Stimulated activated naive CD8-positive, alpha-beta T cell treated with anti-CD3 and anti-CD28 coated beads, Interleukin-15, Interleukin-2, amounts not matched to agents 100 U/mL and 50 U/mL, for 24 hours (primary cell): ENCODE measurements around the gene SMTN.

Experiments used
- ATAC-seq: fragments of 150-1000 bp; cut with Tn5 transposase; one replicate; pipeline ENCODE4 v1.10.0; 2021
- DNase-seq: peaks from one replicate; pipeline ENCODE4 v3.0.0; 2021

The SMTN gene

GRCh38 chr22:31127181-31127772 lies 46.2 kb downstream of the SMTN start:
- ATAC-seq (no peak), DNase-seq (no peak)

- no peak for DNase-seq
- ATAC-seq = no peak
Measured at GRCh38 chr22:31128156-31128555, 47.0 kb downstream of the SMTN start.

- no peak for DNase-seq
- ATAC-seq = no peak
Measured at GRCh38 chr22:31130873-31131272, 49.8 kb downstream of the SMTN start.

GRCh38 chr22:31133911-31134310 lies 52.8 kb downstream of the SMTN start:
- no peak for ATAC-seq

GRCh38 chr22:31134688-31135087 lies 53.6 kb downstream of the SMTN start:
- DNase-seq = no peak
- ATAC-seq = no peak

More at GRCh38 chr22:31133911-31134310, 52.8 kb downstream of the SMTN start:
- DNase-seq = no peak

GRCh38 chr22:31135706-31136105 lies 54.6 kb downstream of the SMTN start:
- DNase-seq = no peak
- no peak for ATAC-seq

- DNase-seq (no peak), ATAC-seq (no peak)
Measured at GRCh38 chr22:31136155-31136554, 55.0 kb downstream of the SMTN start.

GRCh38 chr22:31136711-31137110 lies 55.6 kb downstream of the SMTN start:
- DNase-seq (no peak), ATAC-seq (no peak)

- DNase-seq (no peak), ATAC-seq (no peak)
Measured at GRCh38 chr22:31137721-31138120, 56.6 kb downstream of the SMTN start.

GRCh38 chr22:31138126-31138525 lies 57.0 kb downstream of the SMTN start:
- no peak for ATAC-seq
- DNase-seq = no peak

- DNase-seq (no peak), ATAC-seq (no peak)
Measured at GRCh38 chr22:31139066-31139465, 57.9 kb downstream of the SMTN start.

GRCh38 chr22:31139866-31140716 lies 59.0 kb downstream of the SMTN start, which contains the start of gene PLA2G3:
Gene PLA2G3, minus strand, starts transcription at chr22:31140508. Its CDS starts 154 bp downstream, at chr22:31140354.
- ATAC-seq = no peak
- no peak for DNase-seq

GRCh38 chr22:31140746-31141145 lies 59.6 kb downstream of the SMTN start:
- ATAC-seq (no peak), DNase-seq (no peak)

- ATAC-seq (no peak), DNase-seq (no peak)
Measured at GRCh38 chr22:31141551-31141950, 60.4 kb downstream of the SMTN start.

GRCh38 chr22:31142285-31142684 lies 61.2 kb downstream of the SMTN start:
- ATAC-seq = no peak
- no peak for DNase-seq

- ATAC-seq (no peak), DNase-seq (no peak)
Measured at GRCh38 chr22:31143038-31143437, 61.9 kb downstream of the SMTN start.

GRCh38 chr22:31143537-31143936 lies 62.4 kb downstream of the SMTN start:
- DNase-seq = no peak

GRCh38 chr22:31144223-31144622 lies 63.1 kb downstream of the SMTN start:
- no peak for ATAC-seq
- no peak for DNase-seq

More at GRCh38 chr22:31143537-31143936, 62.4 kb downstream of the SMTN start:
- ATAC-seq = no peak

- no peak for ATAC-seq
- no peak for DNase-seq
Measured at GRCh38 chr22:31148488-31148887, 67.4 kb downstream of the SMTN start.

GRCh38 chr22:31148953-31149627 lies 68.0 kb downstream of the SMTN start:
- DNase-seq = peak; percentile 42
- peak; percentile 57 for ATAC-seq

GRCh38 chr22:31150615-31151014 lies 69.5 kb downstream of the SMTN start:
- DNase-seq = no peak
- no peak for ATAC-seq

GRCh38 chr22:31151872-31152271 lies 70.8 kb downstream of the SMTN start:
- ATAC-seq = no peak

GRCh38 chr22:31153357-31153756 lies 72.2 kb downstream of the SMTN start:
- ATAC-seq = no peak
- DNase-seq = no peak

More at GRCh38 chr22:31151872-31152271, 70.8 kb downstream of the SMTN start:
- DNase-seq = no peak
